Trophoblast cell (in vitro differentiated cells and primary cell): Measurements from ENCODE around the gene NMRAL1.

ENCODE experiments used
- DNase-seq, 2 donors: peaks; one replicate each; pipeline ENCODE4 v3.0.0-alpha.2; 2016
- H2AFZ ChIP-seq: 2 replicates; pipeline ENCODE4 v1.6.1; 2013; ENCODE audit warnings: low read length, moderate library complexity, mild to moderate bottlenecking; ENCODE audit not compliant: insufficient read depth, poor library complexity
- H2AK5ac ChIP-seq: 2 replicates; pipeline ENCODE4 v1.6.1; 2013; ENCODE audit warnings: mild to moderate bottlenecking, low read length
- H2BK120ac ChIP-seq: 2 replicates; pipeline ENCODE4 v1.6.1; 2013; ENCODE audit warnings: low read length, mild to moderate bottlenecking, moderate library complexity; ENCODE audit not compliant: insufficient read depth, poor library complexity
- H2BK12ac ChIP-seq: 2 replicates; pipeline ENCODE4 v1.6.1; 2013; ENCODE audit warnings: mild to moderate bottlenecking, low read length, moderate library complexity
- H2BK5ac ChIP-seq: 2 replicates; pipeline ENCODE4 v1.6.1; 2013; ENCODE audit warnings: low read length, low read depth, moderate library complexity, mild to moderate bottlenecking; ENCODE audit not compliant: poor library complexity
- H3K14ac ChIP-seq: 2 replicates; pipeline ENCODE4 v1.6.1; 2013; ENCODE audit warnings: mild to moderate bottlenecking, low read length
- H3K18ac ChIP-seq: 2 replicates; pipeline ENCODE4 v1.6.1; 2013; ENCODE audit warnings: mild to moderate bottlenecking, low read length
- H3K23ac ChIP-seq: 2 replicates; pipeline ENCODE4 v1.6.1; 2013; ENCODE audit warnings: low read length
- H3K27ac ChIP-seq: 2 replicates; pipeline ENCODE4 v1.5.1; 2013; ENCODE audit warnings: low read depth, mild to moderate bottlenecking, inconsistent platforms, low read length, moderate library complexity
- H3K27me3 ChIP-seq: 2 replicates; pipeline ENCODE4 v1.6.1; 2013; ENCODE audit warnings: inconsistent platforms, mild to moderate bottlenecking, low read length, moderate library complexity; ENCODE audit not compliant: insufficient read depth
- H3K36me3 ChIP-seq, 2 experiments: 1 replicate in 1 of 2; 2 replicates in 1 of 2; pipeline ENCODE4 v1.6.1; 2013; ENCODE audit warnings: low read length in 2 of 2, mild to moderate bottlenecking in 2 of 2, moderate library complexity in 1 of 2; ENCODE audit not compliant: insufficient read depth in 2 of 2, control insufficient read depth in 1 of 2
- H3K4ac ChIP-seq: 2 replicates; pipeline ENCODE4 v1.6.1; 2013; ENCODE audit warnings: low read depth, mild to moderate bottlenecking, low read length, moderate library complexity
- H3K4me1 ChIP-seq, 2 experiments: 1 replicate in 1 of 2; 2 replicates in 1 of 2; pipeline ENCODE4 v1.6.1; 2013; ENCODE audit warnings: low read length in 2 of 2, mild to moderate bottlenecking in 2 of 2, moderate library complexity in 1 of 2; ENCODE audit not compliant: insufficient read depth in 2 of 2, control insufficient read depth in 1 of 2
- H3K4me2 ChIP-seq: 2 replicates; pipeline ENCODE4 v1.6.1; 2013; ENCODE audit warnings: inconsistent platforms, mild to moderate bottlenecking, low read length, moderate library complexity
- H3K4me3 ChIP-seq: 2 replicates; pipeline ENCODE4 v1.5.1; 2013; ENCODE audit warnings: mild to moderate bottlenecking, low read depth, low read length, inconsistent platforms
- H3K79me1 ChIP-seq: one replicate; pipeline ENCODE4 v1.6.1; 2013; ENCODE audit warnings: low read length
- H3K79me2 ChIP-seq: 2 replicates; pipeline ENCODE4 v1.6.1; 2013; ENCODE audit warnings: low read length, mild to moderate bottlenecking; ENCODE audit not compliant: control insufficient read depth, insufficient read depth, poor library complexity
- H3K9ac ChIP-seq: 2 replicates; pipeline ENCODE4 v1.6.1; 2013; ENCODE audit warnings: mild to moderate bottlenecking, low read length
- H3K9me3 ChIP-seq: 2 replicates; pipeline ENCODE4 v1.6.1; 2013; ENCODE audit warnings: low read depth, mild to moderate bottlenecking, control low read depth, inconsistent platforms, low read length; ENCODE audit not compliant: insufficient read depth
- H4K12ac ChIP-seq: 2 replicates; pipeline ENCODE4 v1.6.1; 2013; ENCODE audit warnings: low read depth, mild to moderate bottlenecking, low read length, moderate library complexity
- H4K8ac ChIP-seq: 2 replicates; pipeline ENCODE4 v1.6.1; 2013; ENCODE audit warnings: low read depth, mild to moderate bottlenecking, low read length, moderate library complexity
- H4K91ac ChIP-seq: one replicate; pipeline ENCODE4 v1.6.1; 2013; ENCODE audit warnings: low read depth, mild to moderate bottlenecking, low read length, moderate library complexity
- WGBS: extraction: QIAGEN DNeasy Blood & Tissue Kit; methylation state at CpG from one replicate; pipeline ENCODE4 v1.1.7; 2013; ENCODE audit warnings: missing lambda C conversion rate; ENCODE audit not compliant: insufficient read length, insufficient coverage; ENCODE audit errors: extremely low coverage; 5-methylcytosine and 5-hydroxymethylcytosine counted together

Gene NMRAL1

DNA sequence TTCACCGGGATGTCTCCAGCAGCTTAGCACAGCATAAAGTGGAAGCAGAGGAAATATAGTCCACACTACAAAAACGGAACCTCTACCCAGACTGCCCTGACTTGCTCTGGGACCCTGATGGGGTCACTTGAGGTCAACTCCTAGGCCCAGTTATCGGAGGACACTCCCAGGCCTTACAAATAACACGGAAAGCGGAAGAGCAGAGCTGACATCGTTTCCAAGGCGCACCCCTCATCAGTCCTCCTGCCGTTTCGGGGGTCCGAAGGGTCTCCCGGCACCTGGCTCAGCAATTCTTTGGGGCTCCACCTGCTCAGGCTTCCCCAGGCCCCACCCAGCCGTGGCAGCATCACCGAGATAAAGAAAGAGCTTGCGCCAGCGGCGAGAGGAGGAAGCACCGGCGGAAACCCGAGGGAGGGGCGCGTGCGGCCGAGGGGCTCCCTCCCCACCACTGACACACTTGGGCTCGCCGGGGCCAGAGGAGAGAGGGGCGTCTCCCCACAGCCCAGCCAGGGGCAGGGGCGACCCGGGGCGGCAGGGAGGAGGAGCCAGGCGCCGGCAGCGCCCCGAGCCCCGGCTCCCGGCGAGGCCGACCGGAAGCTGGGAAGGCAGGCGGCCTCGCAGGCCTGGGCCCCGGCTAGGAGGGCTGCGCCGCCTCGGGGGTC, 58.8 kb downstream of the NMRAL1 start:
- Histone ChIP-seq H3K36me3 (peaks cover 10% of the 10 kb centered on the region in 2 experiments), H3K4ac (no peak overlapping the region), H3K27me3 (no peaks in the 10 kb centered on the region), H3K4me3 (peak overlapping the region; percentile 92), H2AFZ (peak overlapping the region; percentile 66), H3K14ac (peak overlapping the region; percentile 6), H3K9ac (peak overlapping the region; percentile 80), H2BK120ac (peak overlapping the region; percentile 8), H2BK5ac (peak overlapping the region; percentile 4), H3K18ac (peak overlapping the region; percentile 35), H3K79me1 (peaks cover 4% of the 10 kb centered on the region), H4K91ac (peak overlapping the region; percentile 29), H2AK5ac (no peak overlapping the region), H3K4me2 (peak overlapping the region; percentile 84), H3K9me3 (no peaks in the 10 kb centered on the region), H4K8ac (peak overlapping the region; percentile 63), H2BK12ac (no peak overlapping the region), H3K79me2 (peaks cover 4% of the 10 kb centered on the region), H3K23ac (no peak overlapping the region), H4K12ac (peak overlapping the region; percentile 6), H3K4me1 (peaks cover 0 to 3% of the 10 kb centered on the region in 2 experiments), H3K27ac (no peak overlapping the region)
- WGBS: no CpG with 5 or more reads among the region's 44 CpGs
- DNase-seq: peak in 1 of 2 donors; percentile 56

DNA sequence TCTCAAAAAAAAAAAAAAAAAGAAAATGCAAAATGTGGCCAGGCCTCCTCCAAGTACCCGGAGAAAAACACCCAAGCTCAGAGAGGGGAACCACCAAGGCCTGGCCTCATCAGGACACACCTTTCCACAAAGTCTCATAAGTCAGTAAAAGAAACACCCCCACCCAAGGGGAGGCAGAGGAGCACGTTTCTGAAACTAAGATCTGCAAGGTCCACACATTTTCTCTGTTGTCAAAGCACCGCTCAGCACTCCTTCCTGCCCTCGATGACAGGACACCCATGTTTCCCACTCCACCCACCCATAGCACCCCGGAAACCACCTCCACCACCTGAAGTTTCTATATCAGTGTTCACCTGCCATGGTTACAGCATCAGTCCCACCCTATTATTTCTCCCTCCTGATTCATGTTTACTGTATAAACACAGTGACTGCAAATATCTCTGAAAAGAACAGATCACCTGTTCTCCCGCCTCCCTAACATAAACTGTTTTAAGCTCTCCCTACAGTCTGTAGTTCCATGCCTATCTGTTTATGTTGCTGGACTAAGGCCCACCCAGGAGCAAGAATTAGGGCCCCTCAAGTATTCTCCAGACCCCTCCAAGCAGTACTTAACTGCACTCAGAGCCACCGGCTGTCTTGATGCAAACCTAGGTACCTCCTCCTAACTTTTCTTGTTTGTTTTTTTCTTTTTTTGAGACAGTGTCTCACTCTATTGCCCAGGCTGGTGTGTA, 60.1 kb downstream of the NMRAL1 start:
- H3K27me3 ChIP-seq: no peaks in the 10 kb centered on the region
- H2AFZ ChIP-seq: no peak overlapping the region
- H2BK12ac ChIP-seq: no peak overlapping the region
- no peak overlapping the region for H3K4ac ChIP-seq
- no peak overlapping the region for H3K23ac ChIP-seq
- H2BK120ac ChIP-seq: no peak overlapping the region
- peaks cover 4% of the 10 kb centered on the region for H3K79me1 ChIP-seq
- no peak overlapping the region for H3K4me2 ChIP-seq
- H3K9ac ChIP-seq: no peak overlapping the region
- no peak overlapping the region for H2AK5ac ChIP-seq
- no peak overlapping the region for H3K14ac ChIP-seq
- peaks cover 11 to 14% of the 10 kb centered on the region in 2 experiments for H3K36me3 ChIP-seq
- no peak overlapping the region for H4K12ac ChIP-seq
- no peak overlapping the region for H2BK5ac ChIP-seq
- H3K18ac ChIP-seq: no peak overlapping the region
- no CpG with 5 or more reads among the region's 7 CpGs for WGBS
- H3K4me3 ChIP-seq: no peak overlapping the region
- H3K9me3 ChIP-seq: no peaks in the 10 kb centered on the region
- no peak overlapping the region for H4K91ac ChIP-seq
- no peak overlapping the region for H3K27ac ChIP-seq
- peaks cover 0 to 3% of the 10 kb centered on the region in 2 experiments for H3K4me1 ChIP-seq
- peaks cover 4% of the 10 kb centered on the region for H3K79me2 ChIP-seq
- H4K8ac ChIP-seq: no peak overlapping the region
- no peak for DNase-seq

DNA sequence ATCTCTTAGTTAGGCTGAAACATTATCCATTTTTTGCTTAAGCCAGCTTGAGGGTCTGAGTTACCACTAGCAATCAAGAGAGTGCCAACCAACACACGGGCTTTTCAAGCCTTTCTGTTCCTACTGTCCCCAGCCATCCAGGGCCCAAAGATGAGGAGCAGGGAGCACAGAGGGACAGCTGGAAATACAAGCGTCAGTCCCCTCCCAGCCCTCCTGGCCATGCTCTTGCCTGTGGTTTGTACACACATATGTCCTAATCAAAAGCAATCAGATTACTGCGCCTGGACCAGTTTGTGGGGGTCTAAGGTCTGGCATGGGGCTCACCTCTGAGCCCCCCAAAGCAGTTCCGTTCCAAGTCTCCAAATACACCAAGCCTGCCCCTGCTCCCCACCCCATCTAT, 61.6 kb downstream of the NMRAL1 start:
- Histone ChIP-seq H2BK12ac (no peak overlapping the region), H3K4me1 (peaks cover 0 to 3% of the 10 kb centered on the region in 2 experiments), H4K8ac (no peak overlapping the region), H2BK120ac (no peak overlapping the region), H2BK5ac (no peak overlapping the region), H2AK5ac (no peak overlapping the region), H3K4me2 (no peak overlapping the region), H3K27ac (no peak overlapping the region), H3K79me2 (peaks cover 4% of the 10 kb centered on the region), H3K79me1 (peaks cover 4% of the 10 kb centered on the region), H3K4me3 (no peak overlapping the region), H3K27me3 (no peaks in the 10 kb centered on the region), H3K9me3 (no peaks in the 10 kb centered on the region), H3K14ac (no peak overlapping the region), H4K12ac (no peak overlapping the region), H3K23ac (no peak overlapping the region), H3K18ac (no peak overlapping the region), H3K9ac (no peak overlapping the region), H3K4ac (no peak overlapping the region), H4K91ac (no peak overlapping the region), H2AFZ (no peak overlapping the region), H3K36me3 (peaks cover 18 to 19% of the 10 kb centered on the region in 2 experiments)
- no CpG with 5 or more reads among the region's 4 CpGs for WGBS
- DNase-seq: no peak

DNA sequence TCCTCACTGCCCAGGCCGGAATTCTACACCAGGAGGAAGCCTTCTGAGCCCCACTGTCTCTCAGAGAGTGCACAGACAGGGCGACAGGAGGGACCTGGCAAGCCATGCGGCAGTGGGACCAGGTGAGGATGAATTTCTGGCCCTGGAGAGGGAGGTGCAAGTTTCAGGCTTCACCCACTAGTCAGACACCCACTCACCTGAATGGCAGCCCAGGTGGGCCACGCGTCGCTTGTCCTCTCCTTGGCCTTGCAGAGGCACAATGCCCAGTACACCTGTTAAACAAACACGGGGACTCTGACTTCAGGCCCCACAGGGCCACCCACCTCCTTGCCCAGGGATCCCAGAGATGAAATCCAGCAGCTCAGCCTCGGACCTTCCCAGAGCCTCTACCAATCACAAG, 62.3 kb downstream of the NMRAL1 start:
- H3K4me2 ChIP-seq: no peak overlapping the region
- no peak overlapping the region for H4K12ac ChIP-seq
- no peak overlapping the region for H3K9ac ChIP-seq
- no peak overlapping the region for H2AK5ac ChIP-seq
- H3K23ac ChIP-seq: no peak overlapping the region
- H2BK120ac ChIP-seq: no peak overlapping the region
- no peak overlapping the region for H2BK12ac ChIP-seq
- H3K4ac ChIP-seq: no peak overlapping the region
- H3K27me3 ChIP-seq: no peaks in the 10 kb centered on the region
- no peak for DNase-seq
- no peak overlapping the region for H4K8ac ChIP-seq
- H3K4me3 ChIP-seq: no peak overlapping the region
- H3K14ac ChIP-seq: no peak overlapping the region
- H3K18ac ChIP-seq: no peak overlapping the region
- H3K36me3 ChIP-seq: peaks cover 24 to 25% of the 10 kb centered on the region in 2 experiments
- no peak overlapping the region for H4K91ac ChIP-seq
- H3K79me1 ChIP-seq: peaks cover 4% of the 10 kb centered on the region
- no peak overlapping the region for H2AFZ ChIP-seq
- H3K9me3 ChIP-seq: no peaks in the 10 kb centered on the region
- H3K27ac ChIP-seq: no peak overlapping the region
- H3K4me1 ChIP-seq: peaks cover 0 to 3% of the 10 kb centered on the region in 2 experiments
- H2BK5ac ChIP-seq: no peak overlapping the region
- peaks cover 4% of the 10 kb centered on the region for H3K79me2 ChIP-seq
- WGBS: no CpG with 5 or more reads among the region's 8 CpGs
